GM19328 (cell line): Measurements from ENCODE around the gene AIFM3.

ENCODE experiments used
- ATAC-seq: cut with Tn5 transposase; IDR thresholded peaks from one replicate; pipeline ENCODE4 v1.9.1; 2021; ENCODE audit warnings: mild to moderate bottlenecking, moderate library complexity; ENCODE audit not compliant: unreplicated experiment

AIFM3 gene

GRCh38 chr22:20989323-20990138 lies 22.5 kb downstream of the AIFM3 start:
- no peak for ATAC-seq

- ATAC-seq, result no peak
Measured at GRCh38 chr22:20990184-20991180, 23.4 kb downstream of the AIFM3 start.

DNA sequence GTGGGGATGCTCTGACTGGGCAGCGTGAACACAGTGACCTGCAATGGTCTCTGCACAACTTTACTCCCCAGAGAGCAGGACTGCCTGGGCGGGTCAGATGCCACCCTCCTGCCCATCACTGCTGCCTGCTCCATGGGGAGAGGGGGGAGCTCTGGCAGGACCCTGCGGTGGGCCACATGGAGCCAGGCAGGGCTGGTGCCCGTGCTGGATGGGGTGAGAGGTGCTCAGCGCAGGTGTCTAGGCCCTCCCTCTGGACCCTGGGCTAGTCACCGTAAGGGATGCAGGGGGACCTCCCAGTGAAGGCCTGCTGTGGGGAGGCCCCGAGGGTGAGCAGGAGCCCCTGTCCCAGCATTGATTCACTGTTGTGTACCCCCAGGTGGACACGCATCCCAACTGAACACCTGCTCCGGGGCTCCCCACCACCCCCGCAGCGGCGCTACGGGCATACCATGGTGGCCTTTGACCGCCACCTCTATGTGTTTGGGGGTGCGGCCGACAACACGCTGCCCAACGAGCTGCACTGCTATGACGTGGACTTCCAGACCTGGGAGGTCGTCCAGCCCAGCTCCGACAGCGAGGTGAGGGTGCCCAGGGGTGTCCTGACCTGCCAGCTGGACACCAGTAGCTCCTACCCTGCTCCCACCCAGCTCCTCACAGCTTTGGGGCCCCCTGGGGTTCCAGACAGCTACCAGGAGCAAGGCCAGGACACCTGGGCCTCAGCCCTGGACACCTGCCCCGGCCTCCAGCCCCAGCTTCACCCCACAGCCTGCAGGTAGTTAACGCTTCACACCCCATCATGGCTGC lies 24.4 kb downstream of the AIFM3 start:
- no peak for ATAC-seq

DNA sequence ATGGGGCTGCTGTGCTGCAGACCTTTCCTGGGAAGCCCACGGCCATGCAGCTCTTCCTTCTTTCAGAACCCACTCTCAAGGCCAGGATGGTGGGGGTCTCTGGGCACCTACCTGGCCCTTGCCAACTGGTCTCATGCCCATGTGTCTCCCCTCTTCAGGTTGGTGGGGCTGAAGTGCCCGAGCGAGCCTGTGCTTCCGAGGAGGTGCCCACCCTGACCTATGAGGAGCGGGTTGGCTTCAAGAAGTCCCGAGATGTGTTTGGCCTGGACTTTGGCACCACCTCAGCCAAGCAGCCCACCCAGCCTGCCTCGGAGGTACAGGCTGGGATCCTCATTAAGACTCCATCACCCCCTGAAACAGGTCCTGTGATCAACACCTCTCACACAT lies 25.0 kb downstream of the AIFM3 start:
- ATAC-seq, result no peak

DNA sequence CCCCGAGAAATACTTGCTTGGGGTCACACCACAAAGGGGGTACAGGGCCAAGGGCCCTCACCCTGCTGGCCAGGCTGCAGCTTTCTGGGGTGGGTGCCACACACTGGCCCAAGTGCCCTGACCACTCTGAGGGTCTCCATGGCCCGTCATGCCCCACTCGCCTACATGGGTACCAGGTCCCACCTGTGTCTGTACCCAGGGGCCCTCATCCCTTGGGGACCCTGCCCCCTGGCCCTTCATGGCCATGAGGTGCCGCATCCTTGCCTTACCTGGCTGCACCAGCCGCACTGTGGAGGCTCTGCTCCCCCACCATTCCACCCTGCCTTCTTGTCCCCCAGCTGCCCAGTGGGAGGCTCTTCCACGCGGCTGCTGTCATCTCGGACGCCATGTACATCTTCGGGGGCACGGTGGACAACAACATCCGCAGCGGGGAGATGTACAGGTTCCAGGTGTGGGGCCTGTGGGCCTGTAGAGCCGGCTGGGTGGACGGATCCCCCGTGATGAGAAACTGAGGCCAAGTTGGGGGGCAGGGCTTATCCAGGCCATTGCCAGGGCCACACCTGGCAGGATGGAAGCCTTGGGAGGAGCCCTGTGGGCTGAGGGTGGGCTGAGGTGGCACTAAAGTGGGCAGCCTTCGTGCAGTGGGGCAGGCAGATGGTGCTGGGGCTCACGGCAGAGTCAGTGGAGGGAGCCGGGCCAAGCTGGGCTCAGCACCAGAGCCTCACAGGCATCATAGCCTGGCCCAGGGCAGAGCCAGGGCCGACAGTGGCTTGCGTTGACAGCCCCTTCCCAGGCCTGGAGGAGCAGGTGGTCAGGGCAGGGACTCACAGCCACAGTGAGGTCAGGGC lies 25.6 kb downstream of the AIFM3 start:
- ATAC-seq, result no peak

- no peak for ATAC-seq
Measured at GRCh38 chr22:20993304-20994127, 26.5 kb downstream of the AIFM3 start.

DNA sequence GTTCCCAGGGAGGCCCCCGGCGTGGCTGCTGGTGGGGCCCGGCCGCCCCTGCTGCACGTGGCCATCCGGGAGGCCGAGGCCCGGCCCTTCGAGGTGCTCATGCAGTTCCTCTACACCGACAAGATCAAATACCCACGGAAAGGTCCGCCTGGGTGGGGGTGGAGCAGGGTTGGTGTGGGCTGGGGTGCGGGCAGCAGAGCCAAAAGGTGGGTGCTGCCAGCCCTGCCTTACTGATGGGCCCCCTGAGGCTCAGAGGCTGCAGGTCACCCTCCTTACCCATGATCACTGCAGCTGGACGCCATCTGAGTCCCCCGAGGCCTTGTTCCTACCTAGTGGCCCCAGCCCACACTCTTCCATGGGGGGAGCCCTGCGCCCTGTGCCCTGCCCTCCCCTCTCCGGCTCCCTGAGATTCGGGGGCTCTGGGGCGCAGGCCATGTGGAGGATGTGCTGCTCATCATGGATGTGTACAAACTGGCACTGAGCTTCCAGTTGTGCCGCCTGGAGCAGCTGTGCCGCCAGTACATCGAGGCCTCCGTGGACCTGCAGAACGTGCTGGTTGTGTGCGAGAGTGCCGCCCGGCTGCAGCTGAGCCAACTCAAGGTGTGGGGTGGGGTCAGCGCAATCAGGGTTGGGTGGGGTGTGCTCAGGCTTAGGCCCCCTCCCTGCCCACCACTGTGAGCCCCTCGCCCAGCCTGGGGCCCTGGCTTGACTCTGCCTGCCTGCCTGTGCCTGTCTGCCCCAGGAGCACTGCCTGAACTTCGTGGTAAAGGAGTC lies 27.3 kb downstream of the AIFM3 start:
- ATAC-seq, result no peak

GRCh38 chr22:20994902-20995241 lies 27.8 kb downstream of the AIFM3 start:
- ATAC-seq, result no peak

DNA sequence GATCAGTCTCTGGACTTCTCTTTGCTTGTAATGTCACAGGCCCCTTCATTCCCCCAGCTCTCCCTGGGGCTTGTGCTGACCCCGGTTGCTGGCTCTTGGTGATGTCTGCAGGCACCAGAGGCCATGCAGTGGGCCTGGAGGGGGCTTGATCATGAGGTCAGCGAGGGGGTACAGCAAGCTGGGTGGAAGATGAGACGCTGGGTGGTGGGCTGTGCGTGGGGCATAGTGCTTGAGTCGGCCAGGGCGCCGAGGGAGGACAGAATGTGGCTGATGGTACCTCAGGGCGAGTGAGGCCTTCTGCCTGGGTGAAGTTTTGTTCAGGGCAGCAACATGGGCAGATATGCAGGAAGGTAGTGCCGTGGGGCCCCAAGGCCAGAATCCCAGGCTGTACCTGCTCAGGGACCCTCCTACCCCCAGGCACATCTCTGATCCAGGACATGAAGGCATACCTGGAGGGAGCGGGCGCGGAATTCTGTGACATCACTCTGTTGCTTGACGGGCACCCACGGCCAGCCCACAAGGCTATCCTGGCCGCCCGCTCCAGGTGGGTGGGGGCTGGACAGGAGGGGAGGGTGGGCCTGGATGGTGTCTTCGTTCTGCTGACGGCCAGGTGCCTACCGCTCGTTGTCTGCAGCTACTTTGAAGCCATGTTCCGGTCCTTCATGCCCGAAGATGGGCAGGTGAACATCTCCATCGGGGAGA lies 28.4 kb downstream of the AIFM3 start:
- ATAC-seq, result no peak

- no peak for ATAC-seq
Measured at GRCh38 chr22:20996031-20996410, 29.0 kb downstream of the AIFM3 start.

DNA sequence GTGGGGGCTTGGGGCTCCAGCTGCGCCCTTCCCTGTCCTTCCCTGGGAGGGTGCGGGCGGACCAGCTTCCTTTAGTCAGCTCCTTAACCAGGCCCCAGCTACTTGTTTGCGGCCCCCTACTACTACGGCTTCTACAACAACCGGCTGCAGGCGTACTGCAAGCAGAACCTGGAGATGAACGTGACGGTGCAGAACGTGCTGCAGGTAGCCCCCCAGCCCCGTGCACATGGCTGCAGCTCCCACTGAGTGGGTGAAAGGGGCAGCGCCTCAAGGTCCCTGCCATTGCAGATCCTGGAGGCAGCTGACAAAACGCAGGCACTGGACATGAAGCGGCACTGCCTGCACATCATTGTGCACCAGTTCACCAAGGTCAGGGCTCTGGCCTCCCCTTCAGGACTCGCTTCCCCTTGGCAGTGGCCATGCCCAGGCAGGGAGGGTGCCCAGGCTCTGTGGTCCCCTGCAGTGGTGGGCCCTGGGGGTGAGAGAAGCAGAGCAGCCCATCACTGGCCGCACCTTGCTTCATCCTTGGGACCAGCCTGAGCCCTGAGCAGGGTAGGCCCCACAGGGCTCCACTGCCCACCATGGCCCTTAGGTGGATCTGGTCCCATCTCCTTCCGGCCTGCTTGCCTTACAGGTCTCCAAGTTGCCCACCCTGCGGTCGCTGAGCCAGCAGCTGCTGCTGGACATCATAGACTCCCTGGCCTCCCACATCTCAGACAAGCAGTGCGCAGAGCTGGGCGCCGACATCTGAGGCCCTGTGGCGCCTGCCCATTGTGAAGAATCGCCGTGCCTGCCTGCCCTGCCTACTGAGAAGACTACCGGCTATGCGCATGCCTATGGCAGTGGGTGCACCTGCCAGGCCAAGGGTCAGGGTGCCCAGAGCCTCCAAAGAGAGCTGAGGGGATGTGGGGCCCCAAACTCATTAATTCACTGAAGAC lies 29.8 kb downstream of the AIFM3 start:
- ATAC-seq, result no peak

DNA sequence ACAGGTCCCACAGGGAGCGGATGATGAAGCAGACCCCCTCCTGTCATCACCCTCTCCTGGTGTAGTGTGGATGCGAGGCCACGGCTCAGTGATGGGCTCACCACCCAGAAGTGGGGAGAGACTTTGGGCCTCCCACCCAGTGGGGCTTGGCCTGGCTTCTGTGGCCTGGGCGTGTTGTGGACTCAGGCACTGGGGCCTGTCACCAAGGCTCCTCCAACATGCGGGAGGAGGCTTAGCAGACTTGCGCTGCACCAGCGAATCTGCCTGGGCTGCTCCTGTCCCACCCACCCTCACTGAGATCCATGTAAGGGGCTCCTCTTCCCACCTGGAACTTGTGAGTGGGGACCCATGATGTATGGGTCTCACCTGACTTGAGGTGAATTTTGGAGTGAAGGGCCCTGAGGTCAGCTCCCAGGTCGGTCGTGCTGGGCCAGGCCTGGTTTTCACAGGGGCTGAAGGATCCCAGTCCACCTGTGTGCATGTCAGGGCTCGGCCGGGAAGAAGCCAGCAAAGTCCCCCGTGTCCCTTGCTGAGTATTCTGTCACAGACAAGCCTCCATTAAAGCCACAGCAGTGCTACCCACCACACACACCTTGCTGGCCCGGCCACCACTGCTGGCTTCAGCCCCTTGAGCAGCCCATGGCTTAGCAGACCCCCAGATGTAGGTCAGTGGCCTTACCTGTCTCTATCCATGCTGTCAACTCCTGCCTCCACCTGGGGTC lies 30.6 kb downstream of the AIFM3 start:
- ATAC-seq, result no peak

- ATAC-seq, result no peak
Measured at GRCh38 chr22:20998411-20999336, 31.6 kb downstream of the AIFM3 start.

DNA sequence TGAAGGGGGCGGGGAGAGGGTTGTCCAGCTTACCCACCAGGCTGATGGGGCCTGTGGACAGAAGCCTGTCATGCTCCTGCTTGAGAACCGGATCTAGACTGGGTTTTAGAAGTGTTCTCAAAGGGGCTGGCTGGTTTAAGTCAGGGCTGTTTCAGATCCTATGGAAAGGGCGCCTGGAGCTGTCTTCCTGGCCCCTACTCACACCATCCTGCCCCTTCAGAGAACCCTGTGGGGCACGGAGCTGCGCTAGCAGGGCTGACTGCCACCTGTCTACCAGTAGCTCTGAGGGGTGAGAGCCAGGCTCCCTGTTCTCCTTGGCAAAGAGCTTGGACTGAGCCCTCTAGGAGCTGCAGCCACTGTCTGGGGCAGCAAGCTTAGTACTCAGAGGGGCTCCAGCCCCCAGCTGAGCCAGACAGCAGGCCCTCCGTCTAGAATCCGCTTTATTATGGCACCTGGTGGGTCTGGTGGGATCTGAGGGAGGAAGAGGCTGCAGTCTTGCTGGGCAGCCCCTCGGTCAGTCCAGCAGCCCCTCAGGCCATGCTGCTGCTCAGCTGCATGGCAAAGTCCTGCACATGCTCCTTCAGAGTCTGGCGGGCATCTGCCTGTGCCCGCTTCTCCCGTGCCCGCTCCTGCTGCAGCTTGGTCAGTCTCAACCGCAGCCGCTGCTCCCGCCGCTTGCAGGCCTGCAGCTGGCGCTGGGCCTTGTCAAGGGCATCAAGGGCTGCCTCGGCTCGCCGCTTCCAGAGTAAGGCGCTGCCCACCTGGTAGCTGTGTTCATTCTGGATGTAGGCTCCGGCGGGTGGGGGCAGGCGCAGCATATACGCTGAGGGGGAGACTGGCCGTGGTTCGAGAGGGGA lies 32.5 kb downstream of the AIFM3 start:
- no peak for ATAC-seq
